Measurements from ENCODE around the gene UBE3A.
"Not testable (repeated sequence)": the region's sequence is repeated elsewhere in the genome, so short reads cannot be mapped to it uniquely, and the experiment has no call there.

The UBE3A gene

GRCh38 chr15:25438601-25439368, at the start of gene UBE3A:
TSS of gene UBE3A (minus strand) at chr15:25439024. CDS start at chr15:25409107, 29,917 bp downstream.
- peak; percentile 95 for DNase-seq

GRCh38 chr15:25487226-25487884, 48.5 kb upstream of the UBE3A start:
- no peak for DNase-seq

- no peak for DNase-seq
These were observed 47.2 kb upstream of the UBE3A start for GRCh38 chr15:25486051-25486450.

GRCh38 chr15:25481208-25481859, 42.5 kb upstream of the UBE3A start:
- DNase-seq: peak; percentile 5

- DNase-seq: no peak
These were observed 39.5 kb upstream of the UBE3A start for GRCh38 chr15:25478313-25478712.

- DNase-seq: no peak
These were observed 39.0 kb upstream of the UBE3A start for GRCh38 chr15:25477816-25478215.

GRCh38 chr15:25474251-25474650, 35.4 kb upstream of the UBE3A start:
- DNase-seq: no peak

- DNase-seq: no peak
These were observed 31.4 kb upstream of the UBE3A start for GRCh38 chr15:25470230-25470629.

GRCh38 chr15:25469377-25469776, 30.6 kb upstream of the UBE3A start:
- DNase-seq: no peak

- no peak for DNase-seq
These were observed 29.8 kb upstream of the UBE3A start for GRCh38 chr15:25468611-25469010.

- no peak for DNase-seq
These were observed 27.0 kb upstream of the UBE3A start for GRCh38 chr15:25465835-25466234.

GRCh38 chr15:25464784-25465183, 26.0 kb upstream of the UBE3A start:
- DNase-seq: no peak

GRCh38 chr15:25464383-25464782, 25.6 kb upstream of the UBE3A start:
- no peak for DNase-seq

- DNase-seq: no peak
These were observed 17.4 kb upstream of the UBE3A start for GRCh38 chr15:25456196-25456595.

- no peak for DNase-seq
These were observed 16.4 kb upstream of the UBE3A start for GRCh38 chr15:25455226-25455625.

GRCh38 chr15:25454771-25455170, 15.9 kb upstream of the UBE3A start:
- no peak for DNase-seq

- DNase-seq: not testable (repeated sequence)
These were observed 14.4 kb upstream of the UBE3A start for GRCh38 chr15:25453246-25453645.

- no peak for DNase-seq
These were observed 12.7 kb upstream of the UBE3A start for GRCh38 chr15:25451501-25451900.

- DNase-seq: no peak
These were observed 11.3 kb upstream of the UBE3A start for GRCh38 chr15:25450163-25450562.

GRCh38 chr15:25446076-25446475, 7.3 kb upstream of the UBE3A start:
- no peak for DNase-seq

GRCh38 chr15:25445412-25445811, 6.6 kb upstream of the UBE3A start:
- no peak for DNase-seq

GRCh38 chr15:25441111-25441510, 2.3 kb upstream of the UBE3A start:
- DNase-seq: no peak

GRCh38 chr15:25439369-25439836, 579 bp upstream of the UBE3A start:
- no peak for DNase-seq
